Inflammatory macrophage (primary cell): ENCODE results near the gene C6orf52.

Experiments used
- DNase-seq, 2 donors: peaks; one replicate each; pipeline ENCODE4 v3.0.0-alpha.2; 2020 to 2022

The C6orf52 gene

GRCh38 chr6:10644225-10644624, 50.2 kb downstream of the C6orf52 start:
- DNase-seq, result no peak

- DNase-seq, result peak; percentile 66 to 85
Measured at GRCh38 chr6:10643201-10643651, 51.2 kb downstream of the C6orf52 start.

GRCh38 chr6:10641528-10641927, 52.9 kb downstream of the C6orf52 start:
- DNase-seq, result no peak

- no peak for DNase-seq
Measured at GRCh38 chr6:10640412-10640811, 54.0 kb downstream of the C6orf52 start.

- peak; percentile 88 to 92 for DNase-seq
Measured at GRCh38 chr6:10633216-10633615, 61.2 kb downstream of the C6orf52 start.

- DNase-seq, result no peak
Measured at GRCh38 chr6:10630178-10630577, 64.2 kb downstream of the C6orf52 start.

GRCh38 chr6:10627800-10628199, 66.6 kb downstream of the C6orf52 start:
- no peak for DNase-seq

GRCh38 chr6:10626154-10626741, 68.2 kb downstream of the C6orf52 start:
- no peak for DNase-seq

GRCh38 chr6:10624836-10625235, 69.6 kb downstream of the C6orf52 start:
- peak; percentile 23 to 27 for DNase-seq

- no peak for DNase-seq
Measured at GRCh38 chr6:10621847-10622246, 72.6 kb downstream of the C6orf52 start.
